HuH-7.5 (cell line): ENCODE data around the gene NOD1.
"Not testable (repeated sequence)": the region's sequence is repeated elsewhere in the genome, so short reads cannot be mapped to it uniquely, and the experiment has no call there.

Experiments
- DNase-seq: peaks from one replicate; pipeline ENCODE4 v3.0.0; 2011; ENCODE audit warnings: low spot score

NOD1 gene

GRCh38 chr7:30503274-30504212 lies 25.0 kb upstream of the NOD1 start:
- no peak for DNase-seq

- no peak for DNase-seq
Observed at GRCh38 chr7:30502470-30503251, 24.1 kb upstream of the NOD1 start.

- no peak for DNase-seq
Observed at GRCh38 chr7:30501264-30501663, 22.7 kb upstream of the NOD1 start.

GRCh38 chr7:30493228-30493627 lies 14.6 kb upstream of the NOD1 start:
- DNase-seq: no peak

GRCh38 chr7:30491417-30491816 lies 12.8 kb upstream of the NOD1 start:
- no peak for DNase-seq

GRCh38 chr7:30487371-30487770 lies 8.8 kb upstream of the NOD1 start:
- DNase-seq: no peak

- DNase-seq: no peak
Observed at GRCh38 chr7:30485667-30486066, 7.1 kb upstream of the NOD1 start.

- not testable (repeated sequence) for DNase-seq
Observed at GRCh38 chr7:30481416-30481815, 2.8 kb upstream of the NOD1 start.

- DNase-seq: no peak
Observed at GRCh38 chr7:30479202-30480120, 877 bp upstream of the NOD1 start.

- no peak for DNase-seq
Observed at GRCh38 chr7:30476459-30477145, 2.0 kb downstream of the NOD1 start.

- DNase-seq: no peak
Observed at GRCh38 chr7:30475580-30475979, 3.0 kb downstream of the NOD1 start.

- no peak for DNase-seq
Observed at GRCh38 chr7:30474893-30475292, 3.7 kb downstream of the NOD1 start.

- DNase-seq: no peak
Observed at GRCh38 chr7:30474485-30474884, 4.1 kb downstream of the NOD1 start.

GRCh38 chr7:30473903-30474302 lies 4.7 kb downstream of the NOD1 start:
- DNase-seq: no peak

GRCh38 chr7:30472784-30473775 lies 5.5 kb downstream of the NOD1 start:
- no peak for DNase-seq

- DNase-seq: no peak
Observed at GRCh38 chr7:30472081-30472783, 6.4 kb downstream of the NOD1 start.

GRCh38 chr7:30471205-30471604 lies 7.4 kb downstream of the NOD1 start:
- no peak for DNase-seq

- no peak for DNase-seq
Observed at GRCh38 chr7:30470771-30471170, 7.8 kb downstream of the NOD1 start.

GRCh38 chr7:30470163-30470770 lies 8.3 kb downstream of the NOD1 start:
- no peak for DNase-seq
